K562 (cell line): ENCODE results near the gene ARHGEF4. TPM values are rescaled to one million over a fixed set of nuclear protein-coding genes. Genes with fewer than 3 reads are reported as not detected.

ENCODE experiments used
- ATAC-seq: fragments of 200-7000 bp; cut with Tn5 transposase; 3 replicates; pipeline ENCODE4 v1.9.1; 2020; ENCODE audit warnings: moderate library complexity
- BruUV-seq: library from RNA; stranded (reverse); fragments of 400-500 nt; replicated peaks from 2 replicates; lab custom pipeline; 2021; lab: Mats Ljungman, UMichigan
- CTCF ChIA-PET: fragments of 300-600 bp; formaldehyde crosslinking; extraction: SDS; loops from one replicate; lab custom pipeline; 2021; ENCODE audit warnings: low intra/inter-chr PET ratio; lab: Yijun Ruan, JAX
- POLR2A ChIA-PET: fragments of 300-600, 350-650 bp; sonication (Branson Sonifier 250); formaldehyde crosslinking; extraction: SDS; loops from one replicate; lab custom pipeline; 2021; ENCODE audit warnings: antibody characterized with exemption, inconsistent platforms; lab: Yijun Ruan, JAX
- DNase-seq, 4 experiments: peaks; one replicate each; pipeline versions ENCODE4 v3.0.0 to v3.0.0-alpha.2; 2011 to 2018; ENCODE audit warnings: low spot score in 3 of 4, mixed read lengths in 3 of 4; ENCODE audit errors: extremely low read depth in 1 of 4
- FAIRE-seq: peaks from 2 replicates; lab custom pipeline; 2011; peaks lifted over from hg19 to GRCh38; lab: Jason Lieb, UNC
- H2AFZ ChIP-seq: 2 replicates; pipeline ENCODE4 v1.6.0; 2011; ENCODE audit warnings: low read depth, low read length, control low read depth, inconsistent platforms
- H3K27ac ChIP-seq: fragments of 200-600 bp; 3 replicates; pipeline ENCODE4 v1.8.0; 2011; ENCODE audit warnings: low read depth, mild to moderate bottlenecking, control low read depth, inconsistent platforms, low read length, moderate library complexity, mixed read lengths; ENCODE audit errors: extremely low read depth
- H3K27me3 ChIP-seq, 2 experiments: fragments of 300-600 bp in 1 of 2; 2 replicates in 1 of 2; 3 replicates in 1 of 2; pipeline versions ENCODE4 v1.6.0 to v1.8.0; 2011; ENCODE audit warnings: inconsistent platforms in 2 of 2, low read length in 2 of 2, mild to moderate bottlenecking in 1 of 2, mixed read lengths in 1 of 2, moderate library complexity in 1 of 2; ENCODE audit not compliant: control insufficient read depth in 2 of 2, insufficient read depth in 2 of 2
- H3K36me3 ChIP-seq: fragments of 300-600 bp; 3 replicates; pipeline ENCODE4 v1.8.0; 2011; ENCODE audit warnings: mild to moderate bottlenecking, low read length, inconsistent platforms; ENCODE audit not compliant: control insufficient read depth, insufficient read depth
- H3K4me1 ChIP-seq, 2 experiments: fragments of 200-600 bp in 1 of 2; replicated peaks in 1 of 2; 2 replicates in 1 of 2; 3 replicates in 1 of 2; pipeline versions ENCODE4 v1.5.1 to v1.8.0; 2011; ENCODE audit warnings: inconsistent platforms in 2 of 2, low read length in 2 of 2, mild to moderate bottlenecking in 1 of 2, mixed read lengths in 1 of 2, moderate library complexity in 1 of 2; ENCODE audit not compliant: control insufficient read depth in 2 of 2, insufficient read depth in 2 of 2
- H3K4me2 ChIP-seq: 2 replicates; pipeline ENCODE4 v1.6.1; 2011; ENCODE audit warnings: low read length, control low read depth, inconsistent platforms, mixed read lengths; ENCODE audit not compliant: insufficient read depth
- H3K4me3 ChIP-seq: fragments of 200-600 bp; sonication (generic), shearing (Covaris generic); 2 replicates; pipeline ENCODE4 v1.5.1; 2016; ENCODE audit warnings: control low read depth, inconsistent platforms
- H3K79me2 ChIP-seq: fragments of 200-600 bp; 3 replicates; pipeline ENCODE4 v1.8.0; 2011; ENCODE audit warnings: low read length, inconsistent platforms; ENCODE audit not compliant: control insufficient read depth, insufficient read depth
- H3K9ac ChIP-seq, 2 experiments: 2 replicates each; pipeline versions ENCODE4 v1.6.0 to v1.6.1; 2011; ENCODE audit warnings: low read depth in 2 of 2, low read length in 2 of 2, control low read depth in 1 of 2, inconsistent platforms in 1 of 2, mild to moderate bottlenecking in 1 of 2, mixed read lengths in 1 of 2; ENCODE audit not compliant: insufficient read depth in 1 of 2
- H3K9me1 ChIP-seq: one replicate; pipeline ENCODE4 v1.6.0; 2011; ENCODE audit warnings: inconsistent platforms, mild to moderate bottlenecking, low read length, moderate library complexity; ENCODE audit not compliant: control insufficient read depth, insufficient read depth
- H3K9me3 ChIP-seq: replicated peaks from 2 replicates; pipeline ENCODE4 v1.5.1; 2011; ENCODE audit warnings: low read depth, low read length, inconsistent platforms; ENCODE audit not compliant: control insufficient read depth, insufficient read depth
- H4K20me1 ChIP-seq: replicated peaks from 2 replicates; pipeline ENCODE4 v1.6.1; 2011; ENCODE audit warnings: low read length, inconsistent platforms, mixed read lengths; ENCODE audit not compliant: control insufficient read depth, insufficient read depth
- CBX5 ChIP-seq: IDR thresholded peaks from 2 replicates; pipeline ENCODE4 v1.6.1; 2014; ENCODE audit warnings: low read depth, borderline replicate concordance
- ESRRA ChIP-seq: fragments of 450-650 bp; IDR thresholded peaks from 2 replicates; pipeline ENCODE4 v1.6.1; 2014; ENCODE audit warnings: low read depth, mild to moderate bottlenecking, moderate library complexity, borderline replicate concordance
- EWSR1 ChIP-seq: fragments of 450-650 bp; IDR thresholded peaks from 2 replicates; pipeline ENCODE4 v1.6.1; 2018; ENCODE audit warnings: borderline replicate concordance, mild to moderate bottlenecking, low read depth, moderate library complexity; ENCODE audit not compliant: partially characterized antibody
- HDAC3 ChIP-seq: fragments of 450-650 bp; IDR thresholded peaks from 2 replicates; pipeline ENCODE4 v1.6.1; 2018; ENCODE audit warnings: borderline replicate concordance, mild to moderate bottlenecking, moderate library complexity; ENCODE audit not compliant: partially characterized antibody
- HDGF ChIP-seq: fragments of 450-650 bp; IDR thresholded peaks from 2 replicates; pipeline ENCODE4 v1.6.1; 2016
- NR1H2 ChIP-seq: sonication (generic); formaldehyde crosslinking; IDR thresholded peaks from 2 replicates; pipeline ENCODE4 v1.4.0; 2020; ENCODE audit warnings: mild to moderate bottlenecking, missing genetic modification reagents
- SMAD2 ChIP-seq: fragments of 150-350 bp; IDR thresholded peaks from 2 replicates; pipeline ENCODE4 v1.6.1; 2014; ENCODE audit warnings: low read depth, mild to moderate bottlenecking, low read length
- TAF1 ChIP-seq: IDR thresholded peaks from 2 replicates; pipeline ENCODE4 v1.6.1; 2011; ENCODE audit warnings: mild to moderate bottlenecking, low read length, moderate library complexity; ENCODE audit not compliant: insufficient read depth, control insufficient read depth, severe bottlenecking; ENCODE audit errors: extremely low read depth
- ZFP36 ChIP-seq: fragments of 150-350 bp; IDR thresholded peaks from 2 replicates; pipeline ENCODE4 v1.6.1; 2018; ENCODE audit warnings: low read length, low read depth; ENCODE audit not compliant: partially characterized antibody
- WGBS: fragments of 100-300 bp; shearing (Covaris generic); methylation state at CpG from one replicate; pipeline ENCODE4 v1.1.6; 2016; ENCODE audit warnings: low coverage, mixed read lengths; ENCODE audit not compliant: insufficient coverage; ENCODE audit errors: missing lambda C conversion rate; 5-methylcytosine and 5-hydroxymethylcytosine counted together
- in situ Hi-C: fragments of 300-500 bp; cut with MboI; formaldehyde crosslinking; loops from 4 replicates; pipeline ENCODE4 v1.15.0; 2018; ENCODE audit warnings: inconsistent platforms, mixed read lengths
- intact Hi-C: fragments of 100-400 bp; cut with micrococcal nuclease; formaldehyde crosslinking; loops from 2 replicates; pipeline ENCODE4 v1.14.2; 2022
- polyA plus RNA-seq, 8 experiments: library from polyadenylated mRNA; depleted of rRNA in 4 of 8; stranded (reverse) in 5 of 8; unstranded in 3 of 8; fragments of >200 nt; fragmentation: Nextera tagmentation in 2 of 8; fragmentation: Illumina TruSeq in 1 of 8; extraction: Ambion mirVana in 2 of 8; extraction: Trizol in 1 of 8; gene quantifications; 2 replicates each; pipeline versions ENCODE4 v1.2.1 to v1.2.3, GENCODE V29; 2011 to 2014; ENCODE audit warnings: inconsistent platforms in 1 of 8, missing spikeins in 1 of 8
- total RNA-seq, 7 experiments: library from RNA; depleted of rRNA in 6 of 7; stranded (reverse); fragments of >200 nt in 6 of 7; fragmentation: Illumina TruSeq in 2 of 7; extraction: Trizol in 2 of 7; gene quantifications; 2 replicates each; pipeline versions ENCODE4 v1.2.1 to v1.2.3, GENCODE V29; 2011 to 2021; ENCODE audit warnings: low replicate concordance in 1 of 7
- TF ChIP-seq, protein P1 (sequence below), 3 experiments: fragments of 200-800 bp in 1 of 3; fragments of 250-450 bp in 1 of 3; fragments of 450-650 bp in 1 of 3; sonication (Bioruptor Pico) in 1 of 3; sonication (Bioruptor generic) in 1 of 3; formaldehyde crosslinking in 1 of 3; IDR thresholded peaks; 2 replicates each; pipeline versions ENCODE4 v1.6.1 to v1.8.0; 2016 to 2022; ENCODE audit warnings: mild to moderate bottlenecking in 2 of 3, missing genetic modification characterization in 2 of 3, missing compliant biosample characterization in 1 of 3, moderate library complexity in 1 of 3
- TF ChIP-seq, protein P2 (sequence below): fragments of 250-450 bp; sonication (Bioruptor Pico); IDR thresholded peaks from 2 replicates; pipeline ENCODE4 v1.8.0; 2021; ENCODE audit warnings: moderate library complexity, mild to moderate bottlenecking, inconsistent platforms

The ARHGEF4 gene
- total and polyA plus RNA-seq, 9 of the 15 experiments (the other 6 are each of a cell fraction or from before 2014, with no cell fraction given), result not detected

DNA sequence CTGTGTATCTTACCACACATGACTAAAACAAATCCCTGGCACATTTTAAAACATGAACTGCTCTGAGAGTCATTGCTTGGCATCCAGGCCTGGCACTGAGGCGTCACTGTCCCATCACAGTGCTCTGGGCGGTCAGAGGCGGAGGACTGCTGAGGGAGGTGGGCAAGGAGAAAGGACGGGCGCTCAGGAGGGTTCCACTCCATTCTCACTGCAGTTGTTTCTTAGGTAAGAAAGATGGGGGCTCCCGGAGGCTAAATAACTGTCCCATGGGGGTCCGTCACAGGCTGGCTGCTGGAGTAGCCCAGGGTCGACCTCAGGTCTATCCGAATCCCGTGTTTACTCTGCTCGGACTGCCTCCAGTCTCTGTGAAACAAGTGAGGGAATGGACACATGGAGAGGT, 139.0 kb downstream of the ARHGEF4 start (continued):
- TF ChIP-seq, protein P1, sequence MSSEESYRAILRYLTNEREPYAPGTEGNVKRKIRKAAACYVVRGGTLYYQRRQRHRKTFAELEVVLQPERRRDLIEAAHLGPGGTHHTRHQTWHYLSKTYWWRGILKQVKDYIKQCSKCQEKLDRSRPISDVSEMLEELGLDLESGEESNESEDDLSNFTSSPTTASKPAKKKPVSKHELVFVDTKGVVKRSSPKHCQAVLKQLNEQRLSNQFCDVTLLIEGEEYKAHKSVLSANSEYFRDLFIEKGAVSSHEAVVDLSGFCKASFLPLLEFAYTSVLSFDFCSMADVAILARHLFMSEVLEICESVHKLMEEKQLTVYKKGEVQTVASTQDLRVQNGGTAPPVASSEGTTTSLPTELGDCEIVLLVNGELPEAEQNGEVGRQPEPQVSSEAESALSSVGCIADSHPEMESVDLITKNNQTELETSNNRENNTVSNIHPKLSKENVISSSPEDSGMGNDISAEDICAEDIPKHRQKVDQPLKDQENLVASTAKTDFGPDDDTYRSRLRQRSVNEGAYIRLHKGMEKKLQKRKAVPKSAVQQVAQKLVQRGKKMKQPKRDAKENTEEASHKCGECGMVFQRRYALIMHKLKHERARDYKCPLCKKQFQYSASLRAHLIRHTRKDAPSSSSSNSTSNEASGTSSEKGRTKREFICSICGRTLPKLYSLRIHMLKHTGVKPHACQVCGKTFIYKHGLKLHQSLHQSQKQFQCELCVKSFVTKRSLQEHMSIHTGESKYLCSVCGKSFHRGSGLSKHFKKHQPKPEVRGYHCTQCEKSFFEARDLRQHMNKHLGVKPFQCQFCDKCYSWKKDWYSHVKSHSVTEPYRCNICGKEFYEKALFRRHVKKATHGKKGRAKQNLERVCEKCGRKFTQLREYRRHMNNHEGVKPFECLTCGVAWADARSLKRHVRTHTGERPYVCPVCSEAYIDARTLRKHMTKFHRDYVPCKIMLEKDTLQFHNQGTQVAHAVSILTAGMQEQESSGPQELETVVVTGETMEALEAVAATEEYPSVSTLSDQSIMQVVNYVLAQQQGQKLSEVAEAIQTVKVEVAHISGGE (CRISPR knock-in tag; IDR thresholded peaks at IDR 0.05), result no peak
- TF ChIP-seq TAF1 (no peak), HDGF (no peak)

DNA sequence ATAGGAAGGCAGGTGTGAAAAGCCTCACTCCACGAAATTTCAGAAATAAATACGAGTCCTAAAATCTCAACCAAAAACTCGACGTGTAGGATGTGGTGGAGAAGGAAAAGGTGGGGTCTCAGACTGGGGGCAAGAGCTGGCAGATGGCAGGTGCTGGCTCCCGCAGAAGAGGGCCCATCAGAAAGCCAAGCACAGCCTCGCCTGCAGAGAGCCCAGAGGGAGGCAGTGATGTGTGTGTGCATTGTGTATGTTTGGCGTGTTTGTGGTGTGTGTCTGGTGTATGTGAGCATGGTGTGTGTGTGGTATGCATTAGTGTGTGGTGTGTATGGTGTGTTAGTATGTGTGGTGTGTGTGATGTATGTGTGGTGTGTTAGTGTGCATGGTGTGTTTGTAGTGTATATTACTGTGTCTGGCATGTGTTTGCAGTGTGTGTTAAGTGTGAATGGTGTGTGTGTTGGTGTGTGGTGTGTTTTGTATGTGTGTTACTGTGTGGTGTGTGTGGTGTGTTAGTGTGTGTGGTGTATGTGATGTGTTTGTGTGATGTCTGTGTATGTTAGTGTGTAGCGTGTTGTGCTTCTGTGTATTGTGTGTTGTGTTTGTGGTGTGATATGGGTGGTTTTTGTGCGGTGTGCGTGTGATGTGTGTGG, 140.0 kb downstream of the ARHGEF4 start:
- FAIRE-seq (peak; percentile 60), ATAC-seq (no peak), DNase-seq (no peak)
- H2AFZ ChIP-seq, result no peak overlapping the region
- TF ChIP-seq, protein P2, sequence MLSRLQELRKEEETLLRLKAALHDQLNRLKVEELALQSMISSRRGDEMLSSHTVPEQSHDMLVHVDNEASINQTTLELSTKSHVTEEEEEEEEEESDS, result no peak
- TF ChIP-seq CBX5 (no peak), SMAD2 (no peak), ZFP36 (no peak), NR1H2 (CRISPR knock-in tag) (no peak), EWSR1 (no peak), ESRRA (no peak), HDAC3 (no peak)
- BruUV-seq, result no TSS peak
- H3K4me2 ChIP-seq, result no peak overlapping the region
- in situ Hi-C loops (no loop called here), intact Hi-C loops (no loop called here)
- no peaks in the 10 kb centered on the region for H3K9me1 ChIP-seq
- ChIA-PET POLR2A (no interaction called here), CTCF (no interaction called here)
- H3K9me3 ChIP-seq, result no peaks in the 10 kb centered on the region; the same call in 1 of the 2 replicates
- no peaks in the 10 kb centered on the region for H3K79me2 ChIP-seq
- no peak overlapping the region for H3K27ac ChIP-seq
- peaks cover 0 to 14% of the 10 kb centered on the region in 2 experiments; a peak in 2 of 5 replicates for H3K27me3 ChIP-seq
- H3K4me3 ChIP-seq, result no peak overlapping the region
- WGBS, result 2% methylated on average over 10 of the region's 10 CpGs
- no peak overlapping the region for H3K9ac ChIP-seq
- H3K36me3 ChIP-seq, result no peaks in the 10 kb centered on the region
- H4K20me1 ChIP-seq, result no peaks in the 10 kb centered on the region
- H3K4me1 ChIP-seq, result no peaks in the 10 kb centered on the region
